Mesothelial cell of epicardium (in vitro differentiated cells): ENCODE measurements around the gene LYPD3. TPM values are rescaled to one million over a fixed set of nuclear protein-coding genes. Genes with fewer than 3 reads are reported as not detected.
A peak's percentile ranks its signal among the peaks of the same experiment; 100 is the strongest.

ENCODE experiments used
- DNase-seq, 2 experiments: peaks; one replicate each; pipeline ENCODE4 v3.0.0; 2021; ENCODE audit warnings: low spot score in 2 of 2; ENCODE audit not compliant: unreplicated experiment in 2 of 2
- H3K27ac Mint-ChIP-seq: 2 replicates; pipeline ENCODE4 v1.8.0; 2021; ENCODE audit warnings: mixed read lengths
- H3K27me3 Mint-ChIP-seq: 2 replicates; pipeline ENCODE4 v1.8.0; 2021; ENCODE audit warnings: low read depth, mixed read lengths
- H3K36me3 Mint-ChIP-seq: 2 replicates; pipeline ENCODE4 v1.8.0; 2021; ENCODE audit warnings: mixed read lengths
- H3K4me1 Mint-ChIP-seq: 2 replicates; pipeline ENCODE4 v1.8.0; 2021; ENCODE audit warnings: mixed read lengths
- H3K4me3 Mint-ChIP-seq: 2 replicates; pipeline ENCODE4 v1.8.0; 2021; ENCODE audit warnings: mild to moderate bottlenecking, moderate library complexity, mixed read lengths
- H3K9me3 Mint-ChIP-seq: 2 replicates; pipeline ENCODE4 v1.8.0; 2021; ENCODE audit warnings: mixed read lengths
- total RNA-seq: library from RNA; stranded (reverse); gene quantifications from 3 replicates; pipeline ENCODE4 v1.2.1, GENCODE V29; 2021
- TF ChIP-seq, protein P1 (sequence below): fragments of 200-600 bp; sonication (generic); IDR thresholded peaks from one replicate; pipeline ENCODE4 v1.5.0; 2021; ENCODE audit warnings: antibody characterized with exemption; ENCODE audit not compliant: unreplicated experiment

Gene LYPD3
- total RNA-seq, 1 donor from 2014 or later, result 3.4 TPM

DNA sequence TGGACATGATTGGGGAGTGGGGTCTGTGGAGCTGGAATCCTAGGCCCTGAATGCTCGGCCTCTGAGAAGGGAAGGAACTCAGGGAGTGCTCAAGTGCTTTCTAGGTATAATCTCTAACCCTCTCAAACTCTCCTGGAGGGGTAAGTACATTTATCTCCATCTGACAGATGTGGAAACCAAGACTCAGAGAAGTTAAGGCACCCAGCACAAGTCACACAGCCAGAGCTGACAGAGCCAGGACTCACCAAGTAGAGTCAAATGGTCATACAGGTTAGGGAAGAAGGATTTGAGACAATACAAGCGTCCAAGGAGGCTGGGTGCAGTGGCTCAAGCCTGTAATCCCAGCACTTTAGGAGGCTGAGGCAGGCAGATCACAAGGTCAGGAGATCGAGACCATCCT, 12.9 kb upstream of the LYPD3 start:
- H3K4me1 Mint-ChIP-seq, result peaks cover 7% of the 10 kb centered on the region
- H3K27me3 Mint-ChIP-seq, result no peaks in the 10 kb centered on the region
- peak overlapping the region; percentile 15 for H3K27ac Mint-ChIP-seq
- no peak overlapping the region for H3K4me3 Mint-ChIP-seq
- peaks cover 11% of the 10 kb centered on the region for H3K36me3 Mint-ChIP-seq
- TF ChIP-seq, protein P1, sequence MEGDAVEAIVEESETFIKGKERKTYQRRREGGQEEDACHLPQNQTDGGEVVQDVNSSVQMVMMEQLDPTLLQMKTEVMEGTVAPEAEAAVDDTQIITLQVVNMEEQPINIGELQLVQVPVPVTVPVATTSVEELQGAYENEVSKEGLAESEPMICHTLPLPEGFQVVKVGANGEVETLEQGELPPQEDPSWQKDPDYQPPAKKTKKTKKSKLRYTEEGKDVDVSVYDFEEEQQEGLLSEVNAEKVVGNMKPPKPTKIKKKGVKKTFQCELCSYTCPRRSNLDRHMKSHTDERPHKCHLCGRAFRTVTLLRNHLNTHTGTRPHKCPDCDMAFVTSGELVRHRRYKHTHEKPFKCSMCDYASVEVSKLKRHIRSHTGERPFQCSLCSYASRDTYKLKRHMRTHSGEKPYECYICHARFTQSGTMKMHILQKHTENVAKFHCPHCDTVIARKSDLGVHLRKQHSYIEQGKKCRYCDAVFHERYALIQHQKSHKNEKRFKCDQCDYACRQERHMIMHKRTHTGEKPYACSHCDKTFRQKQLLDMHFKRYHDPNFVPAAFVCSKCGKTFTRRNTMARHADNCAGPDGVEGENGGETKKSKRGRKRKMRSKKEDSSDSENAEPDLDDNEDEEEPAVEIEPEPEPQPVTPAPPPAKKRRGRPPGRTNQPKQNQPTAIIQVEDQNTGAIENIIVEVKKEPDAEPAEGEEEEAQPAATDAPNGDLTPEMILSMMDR, result no peak
- peaks cover 3% of the 10 kb centered on the region for H3K9me3 Mint-ChIP-seq
- DNase-seq, result no peak

DNA sequence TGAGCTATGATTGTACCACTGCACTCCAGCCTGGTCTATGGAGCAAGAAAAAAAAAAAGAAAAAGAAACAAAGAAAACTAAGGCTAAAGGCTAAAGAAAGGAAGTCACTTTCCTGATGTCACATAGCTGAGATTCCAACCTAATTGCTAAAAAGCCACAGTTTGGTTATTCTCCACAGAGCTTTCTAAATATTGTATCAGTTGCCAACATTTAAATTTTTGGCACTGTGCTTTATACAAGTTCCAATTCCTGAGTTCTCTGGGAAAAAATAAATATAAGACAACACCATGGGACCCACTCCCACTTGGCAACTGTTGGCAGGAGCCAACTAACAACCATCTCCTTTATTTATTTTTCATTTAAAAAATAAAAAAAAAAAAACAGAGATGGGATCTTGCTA, 11.2 kb upstream of the LYPD3 start:
- H3K27me3 Mint-ChIP-seq, result no peaks in the 10 kb centered on the region
- no peak overlapping the region for H3K4me3 Mint-ChIP-seq
- no peak for DNase-seq
- TF ChIP-seq, protein P1, result no peak
- peaks cover 10% of the 10 kb centered on the region for H3K36me3 Mint-ChIP-seq
- no peak overlapping the region for H3K27ac Mint-ChIP-seq
- peaks cover 3% of the 10 kb centered on the region for H3K9me3 Mint-ChIP-seq
- H3K4me1 Mint-ChIP-seq, result peaks cover 7% of the 10 kb centered on the region

DNA sequence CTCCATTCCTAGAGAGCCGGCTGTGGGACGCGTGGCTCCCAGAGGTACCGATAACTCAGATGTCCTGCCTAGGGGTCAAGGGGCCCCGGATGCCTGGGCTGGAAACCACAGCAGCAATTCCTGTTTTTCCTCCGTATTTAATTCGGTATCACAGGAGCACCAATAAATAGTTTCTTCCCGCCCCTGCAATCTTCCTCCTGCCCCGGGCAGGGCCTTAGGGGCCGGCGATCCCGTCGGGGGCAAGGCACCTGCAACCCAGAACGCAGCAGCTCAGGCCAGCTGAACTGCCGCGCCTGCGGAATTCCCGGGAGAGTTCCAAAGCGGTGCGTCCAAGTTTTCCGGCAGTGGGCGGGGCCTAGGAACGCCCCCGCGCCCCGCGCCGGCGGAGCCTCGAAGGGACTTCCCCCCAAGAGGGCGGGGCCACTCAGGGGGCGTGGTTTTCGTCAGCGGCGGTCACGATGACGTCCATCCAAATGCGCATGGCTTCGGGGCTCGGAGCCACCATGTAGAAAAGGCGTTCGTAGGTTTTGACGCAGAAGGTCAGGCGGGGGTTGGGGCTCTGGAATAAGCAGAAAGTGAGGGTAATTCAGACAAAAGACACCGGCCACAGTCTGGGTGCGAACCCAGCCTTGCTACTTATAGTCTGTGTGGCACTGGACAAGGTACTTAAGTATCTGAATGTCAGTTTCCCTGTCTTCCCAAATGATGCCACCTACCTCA, 9.7 kb upstream of the LYPD3 start:
- Mint-ChIP-seq H3K9me3 (peaks cover 3% of the 10 kb centered on the region), H3K27ac (peak overlapping the region; percentile 97), H3K27me3 (no peaks in the 10 kb centered on the region), H3K4me3 (peak overlapping the region; percentile 68), H3K36me3 (peaks cover 10% of the 10 kb centered on the region), H3K4me1 (peaks cover 16% of the 10 kb centered on the region)
- peak; percentile 95 to 98 for DNase-seq
- TF ChIP-seq, protein P1, result no peak

DNA sequence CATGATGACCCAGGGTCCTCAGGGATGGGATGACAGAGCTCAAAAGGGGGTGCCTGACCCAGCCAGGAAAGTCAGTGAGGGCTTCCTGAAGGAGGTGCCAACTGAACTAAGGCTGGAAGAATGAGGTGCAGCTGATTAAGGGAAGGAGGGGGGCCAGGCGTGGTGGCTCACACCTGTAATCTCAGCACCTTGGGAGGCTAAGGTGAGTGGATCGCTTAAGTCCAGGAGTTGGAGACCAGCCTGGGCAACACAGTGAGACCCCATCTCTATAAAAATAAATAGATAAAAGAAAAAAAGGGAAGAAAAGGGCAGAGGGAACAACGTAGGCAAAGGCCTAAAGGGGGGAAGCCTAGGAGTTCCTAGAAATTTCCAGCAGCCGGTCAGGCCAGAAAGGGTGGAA, 9.1 kb upstream of the LYPD3 start:
- peaks cover 17% of the 10 kb centered on the region for H3K4me1 Mint-ChIP-seq
- H3K27ac Mint-ChIP-seq, result no peak overlapping the region
- peaks cover 9% of the 10 kb centered on the region for H3K36me3 Mint-ChIP-seq
- peaks cover 3% of the 10 kb centered on the region for H3K9me3 Mint-ChIP-seq
- H3K27me3 Mint-ChIP-seq, result no peaks in the 10 kb centered on the region
- H3K4me3 Mint-ChIP-seq, result no peak overlapping the region
- no peak for DNase-seq
- TF ChIP-seq, protein P1, result no peak

DNA sequence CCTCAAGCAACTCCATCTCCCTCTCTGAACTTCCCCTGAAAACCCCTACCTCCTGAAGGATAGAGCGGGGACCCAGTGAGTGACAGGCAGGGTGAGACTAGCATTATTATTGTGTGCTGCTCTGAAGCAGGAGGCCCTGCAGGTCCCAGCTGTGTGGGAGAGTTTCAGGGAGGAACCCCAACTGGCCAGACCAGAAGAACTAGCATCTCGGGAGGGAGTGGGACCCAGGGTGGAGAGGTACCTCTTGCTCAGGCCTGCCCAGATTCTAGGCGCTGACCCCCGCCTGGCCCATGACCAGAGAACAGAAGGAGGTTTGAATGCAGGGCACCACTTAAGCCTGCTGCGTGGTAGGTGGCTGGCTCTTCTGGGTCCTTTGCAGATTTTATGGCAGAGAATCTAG, 5.7 kb upstream of the LYPD3 start:
- Mint-ChIP-seq H3K27ac (peak overlapping the region; percentile 64), H3K4me3 (no peak overlapping the region), H3K9me3 (peaks cover 3% of the 10 kb centered on the region), H3K36me3 (peaks cover 2% of the 10 kb centered on the region), H3K27me3 (peaks cover 1% of the 10 kb centered on the region), H3K4me1 (peaks cover 17% of the 10 kb centered on the region)
- TF ChIP-seq, protein P1, result no peak
- no peak for DNase-seq

DNA sequence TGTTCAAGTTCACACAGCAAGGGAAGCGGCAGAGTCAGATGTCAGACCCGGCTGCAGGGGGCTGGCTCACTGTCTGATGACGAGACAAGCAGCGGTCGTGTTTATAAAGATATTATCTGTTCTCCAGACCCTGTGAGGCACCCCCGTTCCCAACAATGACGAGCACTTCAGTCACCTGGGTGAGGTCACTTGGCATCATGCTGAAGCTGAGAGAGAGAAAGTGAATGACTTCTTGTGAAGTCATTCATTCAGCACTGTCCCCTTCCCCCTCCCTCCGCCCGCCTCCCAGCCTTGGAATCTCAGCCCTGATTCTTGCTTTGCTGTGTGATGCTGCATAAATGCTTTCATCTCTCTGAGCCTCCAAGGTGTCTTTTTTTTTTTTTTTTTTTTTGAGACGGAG, 4.9 kb upstream of the LYPD3 start:
- DNase-seq, result no peak

More for the DNA sequence above, 4.9 kb upstream of the LYPD3 start:
- Mint-ChIP-seq H3K27me3 (peaks cover 8% of the 10 kb centered on the region), H3K9me3 (no peaks in the 10 kb centered on the region), H3K4me3 (no peak overlapping the region), H3K36me3 (no peaks in the 10 kb centered on the region), H3K4me1 (peaks cover 14% of the 10 kb centered on the region), H3K27ac (peak overlapping the region; percentile 44)
- TF ChIP-seq, protein P1, result no peak
